Sigmoid colon (tissue), 4 donors: ENCODE data around the gene PTGIS.

ENCODE experiments used
- EP300 ChIP-seq, 4 donors: sonication (generic); formaldehyde crosslinking; IDR thresholded peaks; one replicate each; pipeline ENCODE4 v1.6.1; 2017; ENCODE audit warnings: antibody characterized with exemption in 4 of 4
- POLR2A ChIP-seq, 2 donors: fragments of 450-650 bp; IDR thresholded peaks; one replicate each; pipeline ENCODE4 v1.6.1; 2016; ENCODE audit warnings: antibody characterized with exemption in 2 of 2, mild to moderate bottlenecking in 2 of 2, moderate library complexity in 2 of 2
- POLR2AphosphoS5 ChIP-seq, 4 donors: sonication (generic); formaldehyde crosslinking; IDR thresholded peaks; one replicate each; pipeline ENCODE4 v1.6.1; 2017; ENCODE audit warnings: antibody characterized with exemption in 4 of 4
- TF ChIP-seq, protein P1 (sequence below), 4 experiments: fragments of 450-650 bp in 3 of 4; fragments of 200-600 bp in 1 of 4; IDR thresholded peaks; one replicate each; pipeline ENCODE4 v1.5.1; 2016 to 2019; ENCODE audit warnings: antibody characterized with exemption in 4 of 4, mild to moderate bottlenecking in 3 of 4, moderate library complexity in 2 of 4

- TF ChIP-seq, protein P1, sequence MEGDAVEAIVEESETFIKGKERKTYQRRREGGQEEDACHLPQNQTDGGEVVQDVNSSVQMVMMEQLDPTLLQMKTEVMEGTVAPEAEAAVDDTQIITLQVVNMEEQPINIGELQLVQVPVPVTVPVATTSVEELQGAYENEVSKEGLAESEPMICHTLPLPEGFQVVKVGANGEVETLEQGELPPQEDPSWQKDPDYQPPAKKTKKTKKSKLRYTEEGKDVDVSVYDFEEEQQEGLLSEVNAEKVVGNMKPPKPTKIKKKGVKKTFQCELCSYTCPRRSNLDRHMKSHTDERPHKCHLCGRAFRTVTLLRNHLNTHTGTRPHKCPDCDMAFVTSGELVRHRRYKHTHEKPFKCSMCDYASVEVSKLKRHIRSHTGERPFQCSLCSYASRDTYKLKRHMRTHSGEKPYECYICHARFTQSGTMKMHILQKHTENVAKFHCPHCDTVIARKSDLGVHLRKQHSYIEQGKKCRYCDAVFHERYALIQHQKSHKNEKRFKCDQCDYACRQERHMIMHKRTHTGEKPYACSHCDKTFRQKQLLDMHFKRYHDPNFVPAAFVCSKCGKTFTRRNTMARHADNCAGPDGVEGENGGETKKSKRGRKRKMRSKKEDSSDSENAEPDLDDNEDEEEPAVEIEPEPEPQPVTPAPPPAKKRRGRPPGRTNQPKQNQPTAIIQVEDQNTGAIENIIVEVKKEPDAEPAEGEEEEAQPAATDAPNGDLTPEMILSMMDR (IDR thresholded peaks at IDR 0.05): no peak
- TF ChIP-seq POLR2A (IDR thresholded peaks at IDR 0.05): no peak
- TF ChIP-seq EP300 (IDR thresholded peaks at IDR 0.05): no peak
- no peak for TF ChIP-seq POLR2AphosphoS5 (IDR thresholded peaks at IDR 0.05)
These were observed 97.0 kb downstream of the PTGIS start for GRCh38 chr20:49470922-49471321.
